OCI-LY3 (cell line): ENCODE measurements around the gene AMACR.

Experiments used
- CTCF ChIP-seq: fragments of 200-600, 300-600 bp; sonication (generic); IDR thresholded peaks from 2 replicates; pipeline ENCODE4 v1.5.1; 2014; ENCODE audit warnings: antibody characterized with exemption, low read length, low read depth
- EZH2phosphoT487 ChIP-seq: fragments of 200-600 bp; shearing (Covaris generic); IDR thresholded peaks from 2 replicates; pipeline ENCODE4 v1.6.1; 2018; ENCODE audit warnings: antibody characterized with exemption, mixed run types, low read depth

DNA sequence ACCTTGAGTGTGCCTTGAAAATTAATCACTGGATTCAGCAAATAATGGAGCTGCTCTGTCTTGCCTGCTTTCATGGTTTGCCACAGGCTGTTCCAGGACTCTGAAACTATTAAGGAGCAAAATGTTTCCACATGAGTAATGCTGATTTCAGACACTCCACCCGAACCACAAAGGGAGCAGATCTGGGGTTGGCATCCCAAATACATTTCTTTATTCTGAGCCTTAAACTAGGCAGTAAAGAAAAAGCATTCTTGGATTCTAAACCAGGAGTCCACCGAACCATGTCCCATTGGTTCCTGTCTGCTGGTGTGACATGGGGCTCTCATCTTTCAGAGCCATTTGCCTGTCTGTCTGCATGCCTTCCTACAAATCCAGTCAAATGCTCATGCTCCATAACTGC, 45.3 kb upstream of the AMACR start:
- no peak for TF ChIP-seq CTCF
- no peak for TF ChIP-seq EZH2phosphoT487
